ENCODE results near the gene LMNTD2.

LMNTD2 gene

GRCh38 chr11:506995-507726, 53.4 kb downstream of the LMNTD2 start, which contains the start of gene RNH1:
RNH1 (minus strand) TSS chr11:507242; CDS start chr11:502162, 5,080 bp downstream.
- Histone ChIP-seq H3K9ac (ENCODE audit: low read depth, low read length, poor library complexity) (peak within 1 kb of the TSS; percentile 100), H4K8ac (ENCODE audit: low read depth, low read length) (peak within 1 kb of the TSS; percentile 100), H2AK5ac (ENCODE audit: low read depth, low read length) (peak within 1 kb of the TSS; percentile 92), H2AFZ (ENCODE audit: low read length) (peak within 1 kb of the TSS; percentile 97), H3K9me3 (replicated peaks in 1 of 2; ENCODE audit: control insufficient read depth in 2 of 2, insufficient read depth in 1 of 2, low read depth in 1 of 2, low read length in 2 of 2) (no peaks in the 10 kb centered on the region), H2BK120ac (ENCODE audit: low read depth, low read length) (no peak within 1 kb of the TSS), H3K27ac (replicated peaks; ENCODE audit: low read length) (peak within 1 kb of the TSS; percentile 93), H3K23ac (ENCODE audit: low read depth, low read length, poor library complexity) (peak within 1 kb of the TSS; percentile 98), H3K79me1 (ENCODE audit: low read depth, low read length) (peaks cover 12% of the 10 kb centered on the region), H3K4me2 (ENCODE audit: insufficient read depth, low read length, poor library complexity, severe bottlenecking) (peak within 1 kb of the TSS; percentile 94), H3K4me1 (ENCODE audit: control insufficient read depth in 2 of 2, insufficient read depth in 1 of 2, low read depth in 1 of 2, low read length in 2 of 2) (peaks cover 6 to 13% of the 10 kb centered on the region in 2 donors), H3K14ac (ENCODE audit: low read length) (peak within 1 kb of the TSS; percentile 99), H3K4me3 (ENCODE audit: low read length in 2 of 2) (peak within 1 kb of the TSS; percentile 93 to 95), H3K4ac (ENCODE audit: low read length) (peak within 1 kb of the TSS; percentile 89), H4K91ac (ENCODE audit: low read depth, low read length, poor library complexity) (no peak within 1 kb of the TSS), H2BK12ac (ENCODE audit: low read length) (peak within 1 kb of the TSS; percentile 94), H2BK5ac (ENCODE audit: low read length) (peak within 1 kb of the TSS; percentile 93), H3K36me3 (replicated peaks in 1 of 2; ENCODE audit: control insufficient read depth in 2 of 2, insufficient read depth in 2 of 2, low read length in 2 of 2) (peaks cover 10 to 38% of the 10 kb centered on the region in 2 donors), H3K27me3 (ENCODE audit: control insufficient read depth in 3 of 3, insufficient read depth in 3 of 3, low read depth in 1 of 3, low read length in 3 of 3) (no peaks in the 10 kb centered on the region), H3K18ac (ENCODE audit: low read length) (peak within 1 kb of the TSS; percentile 100), H2BK15ac (ENCODE audit: low read length) (no peak within 1 kb of the TSS)
- DNase-seq (ENCODE audit: low spot score): peak; percentile 96
- no CpG with 5 or more reads among the region's 93 CpGs for WGBS, 2 donors (ENCODE audit: extremely low coverage in 2 of 2, insufficient read length in 2 of 2, insufficient replicate concordance in 1 of 2)

- Histone ChIP-seq H3K4me1 (ENCODE audit: control insufficient read depth in 2 of 2, insufficient read depth in 1 of 2, low read depth in 1 of 2, low read length in 2 of 2) (peaks cover 6 to 13% of the 10 kb centered on the region in 2 donors), H2BK12ac (ENCODE audit: low read length) (no peak overlapping the region), H3K9ac (ENCODE audit: low read depth, low read length, poor library complexity) (peak overlapping the region; percentile 100), H3K4ac (ENCODE audit: low read length) (peak overlapping the region; percentile 66), H3K27ac (replicated peaks; ENCODE audit: low read length) (peak overlapping the region; percentile 93), H2AK5ac (ENCODE audit: low read depth, low read length) (peak overlapping the region; percentile 53), H3K27me3 (ENCODE audit: control insufficient read depth in 3 of 3, insufficient read depth in 3 of 3, low read depth in 1 of 3, low read length in 3 of 3) (no peaks in the 10 kb centered on the region), H3K4me2 (ENCODE audit: insufficient read depth, low read length, poor library complexity, severe bottlenecking) (peak overlapping the region; percentile 93), H3K18ac (ENCODE audit: low read length) (peak overlapping the region; percentile 100), H4K8ac (ENCODE audit: low read depth, low read length) (no peak overlapping the region), H2AFZ (ENCODE audit: low read length) (peak overlapping the region; percentile 97), H3K14ac (ENCODE audit: low read length) (no peak overlapping the region), H2BK120ac (ENCODE audit: low read depth, low read length) (no peak overlapping the region), H3K9me3 (replicated peaks in 1 of 2; ENCODE audit: control insufficient read depth in 2 of 2, insufficient read depth in 1 of 2, low read depth in 1 of 2, low read length in 2 of 2) (no peaks in the 10 kb centered on the region), H2BK5ac (ENCODE audit: low read length) (peak overlapping the region; percentile 93), H2BK15ac (ENCODE audit: low read length) (no peak overlapping the region), H4K91ac (ENCODE audit: low read depth, low read length, poor library complexity) (no peak overlapping the region), H3K4me3 (ENCODE audit: low read length in 2 of 2) (peak overlapping the region; percentile 93 to 95), H3K79me1 (ENCODE audit: low read depth, low read length) (peaks cover 19% of the 10 kb centered on the region), H3K36me3 (replicated peaks in 1 of 2; ENCODE audit: control insufficient read depth in 2 of 2, insufficient read depth in 2 of 2, low read length in 2 of 2) (peaks cover 14 to 42% of the 10 kb centered on the region in 2 donors), H3K23ac (ENCODE audit: low read depth, low read length, poor library complexity) (peak overlapping the region; percentile 98)
- no CpG with 5 or more reads among the region's 71 CpGs for WGBS, 2 donors (ENCODE audit: extremely low coverage in 2 of 2, insufficient read length in 2 of 2, insufficient replicate concordance in 1 of 2)
- no peak for DNase-seq (ENCODE audit: low spot score)
Observed at GRCh38 chr11:506238-506994, 54.1 kb downstream of the LMNTD2 start.

GRCh38 chr11:504994-505344, 55.6 kb downstream of the LMNTD2 start:
- H3K14ac ChIP-seq (ENCODE audit: low read length): no peak overlapping the region
- H3K23ac ChIP-seq (ENCODE audit: low read depth, low read length, poor library complexity): no peak overlapping the region
- no peak overlapping the region for H3K4ac ChIP-seq (ENCODE audit: low read length)
- H3K27me3 ChIP-seq (ENCODE audit: control insufficient read depth in 3 of 3, insufficient read depth in 3 of 3, low read depth in 1 of 3, low read length in 3 of 3): no peaks in the 10 kb centered on the region
- H3K4me1 ChIP-seq (ENCODE audit: control insufficient read depth in 2 of 2, insufficient read depth in 1 of 2, low read depth in 1 of 2, low read length in 2 of 2): peaks cover 6 to 13% of the 10 kb centered on the region in 2 donors
- no peak overlapping the region for H4K8ac ChIP-seq (ENCODE audit: low read depth, low read length)
- H2BK5ac ChIP-seq (ENCODE audit: low read length): no peak overlapping the region
- peaks cover 23 to 47% of the 10 kb centered on the region in 2 donors for H3K36me3 ChIP-seq (replicated peaks in 1 of 2; ENCODE audit: control insufficient read depth in 2 of 2, insufficient read depth in 2 of 2, low read length in 2 of 2)
- no peak overlapping the region for H2AK5ac ChIP-seq (ENCODE audit: low read depth, low read length)
- no peak overlapping the region for H3K4me2 ChIP-seq (ENCODE audit: insufficient read depth, low read length, poor library complexity, severe bottlenecking)
- H4K91ac ChIP-seq (ENCODE audit: low read depth, low read length, poor library complexity): no peak overlapping the region
- no peak overlapping the region for H2BK120ac ChIP-seq (ENCODE audit: low read depth, low read length)
- no peak overlapping the region for H2BK12ac ChIP-seq (ENCODE audit: low read length)
- H3K9me3 ChIP-seq (replicated peaks in 1 of 2; ENCODE audit: control insufficient read depth in 2 of 2, insufficient read depth in 1 of 2, low read depth in 1 of 2, low read length in 2 of 2): no peaks in the 10 kb centered on the region
- H3K4me3 ChIP-seq (ENCODE audit: low read length in 2 of 2): no peak overlapping the region
- H3K27ac ChIP-seq (replicated peaks; ENCODE audit: low read length): no peak overlapping the region
- no peak overlapping the region for H2AFZ ChIP-seq (ENCODE audit: low read length)
- peaks cover 19% of the 10 kb centered on the region for H3K79me1 ChIP-seq (ENCODE audit: low read depth, low read length)
- 100% methylated on average over 2 of the region's 7 CpGs; no CpG with 5 or more reads in 1 of the 2 donors for WGBS, 2 donors (ENCODE audit: extremely low coverage in 2 of 2, insufficient read length in 2 of 2, insufficient replicate concordance in 1 of 2)
- no peak for DNase-seq (ENCODE audit: low spot score)
- H3K18ac ChIP-seq (ENCODE audit: low read length): no peak overlapping the region
- H3K9ac ChIP-seq (ENCODE audit: low read depth, low read length, poor library complexity): no peak overlapping the region
- no peak overlapping the region for H2BK15ac ChIP-seq (ENCODE audit: low read length)
